ENCODE results near the gene ABI2.
A peak's percentile ranks its signal among the peaks of the same experiment; 100 is the strongest.
"Not testable (repeated sequence)": the region's sequence is repeated elsewhere in the genome, so short reads cannot be mapped to it uniquely, and the experiment has no call there.

ABI2 gene

GRCh38 chr2:203427061-203427460 lies 98.9 kb downstream of the ABI2 start:
- no peak overlapping the region for H3K27ac ChIP-seq (ENCODE audit: low read length)
- H3K9me2 ChIP-seq (replicated peaks; ENCODE audit: insufficient read depth, low read length): no peaks in the 10 kb centered on the region
- no peak overlapping the region for H3K9ac ChIP-seq (ENCODE audit: low read length)
- no peak for TF ChIP-seq EZH2phosphoT487 (IDR thresholded peaks at IDR 0.05; ENCODE audit: low read length)
- no peak for TF ChIP-seq EZH2 (optimal IDR thresholded peaks at IDR 0.05; ENCODE audit: low read depth, low read length)
- no peak for TF ChIP-seq CTCF (IDR thresholded peaks at IDR 0.05; ENCODE audit: low read length)
- no peaks in the 10 kb centered on the region for H3F3A ChIP-seq (ENCODE audit: insufficient read depth, low read length)
- no peaks in the 10 kb centered on the region for H4K20me1 ChIP-seq (ENCODE audit: insufficient read depth, low read length)
- H3K79me2 ChIP-seq (ENCODE audit: low read length): no peaks in the 10 kb centered on the region
- DNase-seq: no peak
- no peak overlapping the region for H2AFZ ChIP-seq (ENCODE audit: low read length)
- no peaks in the 10 kb centered on the region for H3K36me3 ChIP-seq (replicated peaks; ENCODE audit: insufficient read depth, low read length)
- H3K27me3 ChIP-seq (replicated peaks; ENCODE audit: insufficient read depth, low read length): no peaks in the 10 kb centered on the region
- H3K4me3 ChIP-seq (ENCODE audit: low read length): no peak overlapping the region
- no peaks in the 10 kb centered on the region for H3K9me3 ChIP-seq (replicated peaks; ENCODE audit: insufficient read depth, low read length)
- H3K4me2 ChIP-seq (ENCODE audit: low read depth, low read length): no peak overlapping the region
- H3K4me1 ChIP-seq (ENCODE audit: low read length): peaks cover under 1% of the 10 kb centered on the region

GRCh38 chr2:203429643-203430042 lies 101.4 kb downstream of the ABI2 start:
- H3K36me3 ChIP-seq (replicated peaks; ENCODE audit: insufficient read depth, low read length); H3F3A ChIP-seq (ENCODE audit: insufficient read depth, low read length): not testable (repeated sequence)

DNA sequence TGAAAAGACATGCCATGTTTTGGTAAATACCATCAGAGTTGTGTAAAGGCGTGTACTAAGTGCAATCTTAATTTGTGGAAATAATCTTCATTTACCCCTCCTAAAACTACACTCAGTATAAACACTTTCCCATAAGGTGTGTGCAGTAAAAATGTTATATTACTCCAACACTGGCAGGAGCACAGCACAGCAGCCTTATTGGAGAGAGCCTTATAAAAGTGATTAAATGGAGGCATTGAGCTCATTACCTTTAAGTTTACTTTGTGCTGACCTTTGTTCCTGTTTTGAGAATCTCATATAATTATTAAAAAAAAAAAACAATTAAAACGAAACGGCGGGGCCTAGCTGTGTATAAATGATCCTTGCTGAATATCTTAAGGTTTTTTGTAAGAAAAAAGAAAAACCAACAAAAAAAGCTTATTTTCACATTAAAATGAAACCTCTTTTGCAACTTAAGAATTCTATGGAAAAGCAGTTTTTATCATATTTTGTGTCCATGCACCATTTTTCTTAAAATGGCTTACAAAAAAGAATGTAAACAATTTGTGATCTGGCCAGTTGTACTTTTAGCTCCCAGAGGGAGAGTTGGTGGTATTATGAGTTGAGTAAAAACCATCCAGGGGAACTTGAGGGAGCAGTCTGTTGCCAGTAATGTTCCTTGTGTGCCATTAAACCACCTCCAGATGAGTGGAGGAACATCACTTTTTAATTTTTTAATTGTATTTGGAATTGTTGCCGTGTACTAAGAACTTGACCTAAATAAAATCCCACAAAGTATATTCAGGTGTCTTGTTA lies 103.4 kb downstream of the ABI2 start:
- no peak overlapping the region for H3K4me3 ChIP-seq (ENCODE audit: low read length)
- H3K4me1 ChIP-seq (ENCODE audit: low read length): peaks cover 11% of the 10 kb centered on the region
- H3K27me3 ChIP-seq (replicated peaks; ENCODE audit: insufficient read depth, low read length): no peaks in the 10 kb centered on the region
- no peaks in the 10 kb centered on the region for H3K36me3 ChIP-seq (replicated peaks; ENCODE audit: insufficient read depth, low read length)
- DNase-seq: no peak
- H3K79me2 ChIP-seq (ENCODE audit: low read length): no peaks in the 10 kb centered on the region
- H3K9ac ChIP-seq (ENCODE audit: low read length): no peak overlapping the region
- H4K20me1 ChIP-seq (ENCODE audit: insufficient read depth, low read length): no peaks in the 10 kb centered on the region
- no peaks in the 10 kb centered on the region for H3F3A ChIP-seq (ENCODE audit: insufficient read depth, low read length)
- no peak overlapping the region for H3K4me2 ChIP-seq (ENCODE audit: low read depth, low read length)
- no peak overlapping the region for H3K27ac ChIP-seq (ENCODE audit: low read length)
- H3K9me3 ChIP-seq (replicated peaks; ENCODE audit: insufficient read depth, low read length): no peaks in the 10 kb centered on the region
- no peak for TF ChIP-seq CTCF (IDR thresholded peaks at IDR 0.05; ENCODE audit: low read length)
- TF ChIP-seq EZH2 (optimal IDR thresholded peaks at IDR 0.05; ENCODE audit: low read depth, low read length): no peak
- TF ChIP-seq EZH2phosphoT487 (IDR thresholded peaks at IDR 0.05; ENCODE audit: low read length): no peak
- no peaks in the 10 kb centered on the region for H3K9me2 ChIP-seq (replicated peaks; ENCODE audit: insufficient read depth, low read length)
- no peak overlapping the region for H2AFZ ChIP-seq (ENCODE audit: low read length)

More at GRCh38 chr2:203429643-203430042, 101.4 kb downstream of the ABI2 start:
- H3K79me2 ChIP-seq (ENCODE audit: low read length); H3K9me3 ChIP-seq (replicated peaks; ENCODE audit: insufficient read depth, low read length); H3K9ac ChIP-seq (ENCODE audit: low read length); H4K20me1 ChIP-seq (ENCODE audit: insufficient read depth, low read length); H3K27me3 ChIP-seq (replicated peaks; ENCODE audit: insufficient read depth, low read length); H2AFZ ChIP-seq (ENCODE audit: low read length); H3K4me2 ChIP-seq (ENCODE audit: low read depth, low read length); DNase-seq; H3K27ac ChIP-seq (ENCODE audit: low read length); H3K9me2 ChIP-seq (replicated peaks; ENCODE audit: insufficient read depth, low read length); H3K4me3 ChIP-seq (ENCODE audit: low read length): not testable (repeated sequence)
- H3K4me1 ChIP-seq (ENCODE audit: low read length): peaks cover 11% of the 10 kb centered on the region

- Histone ChIP-seq H3K27me3 (replicated peaks; ENCODE audit: insufficient read depth, low read length) (no peaks in the 10 kb centered on the region), H3F3A (ENCODE audit: insufficient read depth, low read length) (no peaks in the 10 kb centered on the region), H3K36me3 (replicated peaks; ENCODE audit: insufficient read depth, low read length) (no peaks in the 10 kb centered on the region), H3K4me2 (ENCODE audit: low read depth, low read length) (peak overlapping the region; percentile 26; the same call in 1 of the 2 replicates), H4K20me1 (ENCODE audit: insufficient read depth, low read length) (no peaks in the 10 kb centered on the region), H3K9ac (ENCODE audit: low read length) (no peak overlapping the region), H3K27ac (ENCODE audit: low read length) (peak overlapping the region; percentile 25; the same call in 1 of the 2 replicates), H2AFZ (ENCODE audit: low read length) (no peak overlapping the region), H3K9me2 (replicated peaks; ENCODE audit: insufficient read depth, low read length) (no peaks in the 10 kb centered on the region), H3K79me2 (ENCODE audit: low read length) (no peaks in the 10 kb centered on the region), H3K4me1 (ENCODE audit: low read length) (peaks cover 11% of the 10 kb centered on the region), H3K4me3 (ENCODE audit: low read length) (no peak overlapping the region), H3K9me3 (replicated peaks; ENCODE audit: insufficient read depth, low read length) (no peaks in the 10 kb centered on the region)
- peak; percentile 53 for DNase-seq
- TF ChIP-seq EZH2 (optimal IDR thresholded peaks at IDR 0.05; ENCODE audit: low read depth, low read length) (no peak), EZH2phosphoT487 (IDR thresholded peaks at IDR 0.05; ENCODE audit: low read length) (no peak), CTCF (IDR thresholded peaks at IDR 0.05; ENCODE audit: low read length) (no peak)
These were observed 104.6 kb downstream of the ABI2 start for GRCh38 chr2:203432811-203433210.

All from MM.1S (cell line).